ENCODE measurements around the gene RSRC1. TPM values are rescaled to one million over a fixed set of nuclear protein-coding genes. Genes with fewer than 3 reads are reported as not detected.

The RSRC1 gene
- polyA plus RNA-seq, 1 experiment = 2.7 TPM

DNA sequence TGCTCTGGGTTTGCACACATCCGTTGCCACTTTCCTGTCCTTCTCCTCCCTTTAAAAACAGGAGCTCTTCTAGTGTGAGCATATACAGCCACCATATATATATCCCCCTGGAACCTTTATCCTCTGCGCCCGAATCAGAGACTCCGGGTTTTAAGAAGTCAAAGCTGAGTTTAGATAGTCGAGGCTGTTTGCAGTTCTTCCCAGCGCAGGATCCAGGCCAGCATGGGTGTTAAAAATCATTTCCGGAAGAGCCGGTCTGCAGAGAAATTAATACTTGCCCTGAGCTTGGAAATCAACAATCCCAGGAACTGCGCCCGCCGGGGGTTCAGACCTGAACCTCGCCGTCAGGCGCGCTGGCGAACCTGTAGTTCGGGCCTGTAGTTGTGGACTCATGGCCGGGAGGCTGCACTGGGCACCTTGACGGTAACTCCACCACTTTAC, 6.0 kb upstream of the RSRC1 start:
- no peaks in the 10 kb centered on the region for H3K27me3 ChIP-seq (ENCODE audit: control insufficient read depth, insufficient read depth, low read length)
- ChIA-PET POLR2A (no interaction called here), CTCF (interaction anchor here (1.1 to 1.3 kb wide), 2 partner anchors 497 to 571 kb away, joined by 4 read pairs; no protein-coding TSS in a partner anchor)
- DNase-seq (ENCODE audit: low read depth) = no peak
- TF ChIP-seq, protein P1, sequence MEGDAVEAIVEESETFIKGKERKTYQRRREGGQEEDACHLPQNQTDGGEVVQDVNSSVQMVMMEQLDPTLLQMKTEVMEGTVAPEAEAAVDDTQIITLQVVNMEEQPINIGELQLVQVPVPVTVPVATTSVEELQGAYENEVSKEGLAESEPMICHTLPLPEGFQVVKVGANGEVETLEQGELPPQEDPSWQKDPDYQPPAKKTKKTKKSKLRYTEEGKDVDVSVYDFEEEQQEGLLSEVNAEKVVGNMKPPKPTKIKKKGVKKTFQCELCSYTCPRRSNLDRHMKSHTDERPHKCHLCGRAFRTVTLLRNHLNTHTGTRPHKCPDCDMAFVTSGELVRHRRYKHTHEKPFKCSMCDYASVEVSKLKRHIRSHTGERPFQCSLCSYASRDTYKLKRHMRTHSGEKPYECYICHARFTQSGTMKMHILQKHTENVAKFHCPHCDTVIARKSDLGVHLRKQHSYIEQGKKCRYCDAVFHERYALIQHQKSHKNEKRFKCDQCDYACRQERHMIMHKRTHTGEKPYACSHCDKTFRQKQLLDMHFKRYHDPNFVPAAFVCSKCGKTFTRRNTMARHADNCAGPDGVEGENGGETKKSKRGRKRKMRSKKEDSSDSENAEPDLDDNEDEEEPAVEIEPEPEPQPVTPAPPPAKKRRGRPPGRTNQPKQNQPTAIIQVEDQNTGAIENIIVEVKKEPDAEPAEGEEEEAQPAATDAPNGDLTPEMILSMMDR (IDR thresholded peaks at IDR 0.05; ENCODE audit: insufficient read depth, low read depth, low read length) = no peak
- H3K4me3 ChIP-seq (ENCODE audit: low read depth, low read length) = peak overlapping the region; percentile 62
- H3K36me3 ChIP-seq (ENCODE audit: control insufficient read depth, insufficient read depth, low read length) = peaks cover 1% of the 10 kb centered on the region; the same call in 1 of the 2 replicates

DNA sequence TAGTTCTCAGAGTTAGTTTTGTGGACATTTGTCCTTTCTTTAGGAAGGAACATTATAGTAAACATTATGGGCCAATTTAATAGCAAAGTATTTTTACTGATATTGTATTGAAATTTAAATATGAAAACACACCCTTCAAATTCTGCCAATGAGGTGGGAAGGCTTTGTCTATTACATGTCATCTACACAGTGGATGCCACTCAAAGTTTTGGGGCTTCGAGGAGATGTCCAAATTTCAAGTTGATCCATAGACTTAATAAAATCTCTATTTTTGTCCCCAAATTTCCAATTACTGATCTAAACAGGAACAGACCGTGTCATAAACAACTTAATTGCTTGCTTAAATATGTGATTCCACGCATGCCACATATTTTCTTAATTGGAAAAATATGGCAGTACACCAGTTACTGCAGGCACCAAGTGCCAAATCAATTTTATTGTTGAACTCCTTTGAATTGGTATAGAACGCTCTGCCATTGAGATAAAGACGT, 5.4 kb upstream of the RSRC1 start:
- no peak for DNase-seq (ENCODE audit: low read depth)
- ChIA-PET CTCF (interaction anchor here (0.6 to 1.5 kb wide), 4 partner anchors 329 to 572 kb away, joined by 3 to 4 read pairs (median 4); no protein-coding TSS in a partner anchor), POLR2A (interaction anchor here (0.7 kb wide), 1 partner anchor 193 kb away, joined by 3 read pairs; no protein-coding TSS in a partner anchor)
- Histone ChIP-seq H3K27me3 (ENCODE audit: control insufficient read depth, insufficient read depth, low read length) (no peaks in the 10 kb centered on the region), H3K36me3 (ENCODE audit: control insufficient read depth, insufficient read depth, low read length) (no peaks in the 10 kb centered on the region; the same call in 1 of the 2 replicates), H3K4me3 (ENCODE audit: low read depth, low read length) (peak overlapping the region; percentile 62)
- TF ChIP-seq, protein P1 (IDR thresholded peaks at IDR 0.05; ENCODE audit: insufficient read depth, low read depth, low read length) = no peak

DNA sequence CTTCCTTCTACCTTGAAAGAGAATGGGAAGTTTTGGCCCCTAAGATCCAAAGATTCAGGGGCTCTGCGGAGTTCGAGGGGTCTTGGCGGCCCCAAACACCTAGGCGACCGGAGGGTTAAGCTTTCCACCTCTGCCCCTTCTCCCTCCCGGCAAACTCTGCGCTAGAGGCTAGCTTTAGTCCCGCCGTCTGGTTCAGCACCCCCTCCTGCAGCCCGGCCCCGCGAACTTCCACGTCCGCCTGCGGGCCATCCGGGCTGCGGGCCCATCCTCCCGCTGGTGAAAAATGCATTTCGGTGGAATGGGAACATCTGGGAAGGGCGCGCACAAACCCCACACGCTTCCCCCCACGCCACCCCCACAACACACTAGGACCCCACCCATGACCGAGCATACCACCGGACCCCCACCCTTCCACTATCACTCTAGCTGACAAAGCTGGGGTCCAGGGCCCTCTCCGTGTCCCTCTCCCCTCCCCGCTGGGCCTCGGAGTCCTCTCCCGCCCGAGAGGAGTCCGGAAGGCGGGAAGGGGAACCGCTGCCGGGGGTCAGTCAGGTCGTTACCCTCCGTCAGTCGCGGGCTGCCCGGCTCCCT, 4.7 kb upstream of the RSRC1 start:
- peak overlapping the region; percentile 62 for H3K4me3 ChIP-seq (ENCODE audit: low read depth, low read length)
- CTCF ChIA-PET = interaction anchor here (0.6 to 1.5 kb wide), 3 partner anchors 110 to 498 kb away, joined by 3 read pairs; no protein-coding TSS in a partner anchor
- H3K36me3 ChIP-seq (ENCODE audit: control insufficient read depth, insufficient read depth, low read length) = no peaks in the 10 kb centered on the region; the same call in 1 of the 2 replicates
- TF ChIP-seq, protein P1 (IDR thresholded peaks at IDR 0.05; ENCODE audit: insufficient read depth, low read depth, low read length) = 0 out of 2 replicates have a peak, but pooled peaks have one; percentile 4
- no peaks in the 10 kb centered on the region for H3K27me3 ChIP-seq (ENCODE audit: control insufficient read depth, insufficient read depth, low read length)
- POLR2A ChIA-PET = interaction anchor here (0.7 to 0.8 kb wide), 2 partner anchors 192 to 208 kb away, joined by 3 to 9 read pairs; no protein-coding TSS in a partner anchor
- no peak for DNase-seq (ENCODE audit: low read depth)

DNA sequence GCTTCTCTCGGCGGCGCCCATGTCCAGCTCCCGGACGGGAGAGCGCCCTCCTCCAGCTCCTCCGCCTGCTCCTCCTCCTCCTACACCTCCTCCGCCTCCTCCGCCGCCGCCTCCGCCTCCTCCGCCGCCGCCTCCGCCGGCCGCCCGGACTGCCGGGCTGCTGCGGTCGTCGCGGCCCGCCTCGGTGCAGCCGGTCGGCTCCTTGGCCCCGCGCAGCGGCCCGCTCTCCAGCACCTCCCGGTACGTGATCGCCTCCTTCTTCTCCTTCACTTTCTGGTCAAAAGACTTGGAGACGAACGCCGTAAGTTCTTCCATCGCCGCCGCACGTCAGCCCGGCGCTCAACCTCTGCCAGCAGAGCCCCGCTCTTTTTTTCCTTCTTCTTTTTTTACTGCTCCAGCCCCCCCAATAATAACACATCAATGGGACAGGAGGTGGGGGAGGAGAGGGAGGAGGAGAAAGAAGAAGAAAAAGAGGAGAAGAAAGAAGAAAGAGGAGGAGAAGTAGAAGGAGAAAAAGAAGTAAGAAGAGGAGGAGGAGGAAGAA, 4.1 kb upstream of the RSRC1 start:
- POLR2A ChIA-PET = interaction anchor here (0.8 kb wide), 1 partner anchor 207 kb away, joined by 9 read pairs; no protein-coding TSS in a partner anchor
- TF ChIP-seq, protein P1 (IDR thresholded peaks at IDR 0.05; ENCODE audit: insufficient read depth, low read depth, low read length) = 0 out of 2 replicates have a peak, but pooled peaks have one; percentile 3
- CTCF ChIA-PET = interaction anchor here (0.7 to 1.5 kb wide), 2 partner anchors 109 to 328 kb away, joined by 3 read pairs; no protein-coding TSS in a partner anchor
- no peaks in the 10 kb centered on the region for H3K27me3 ChIP-seq (ENCODE audit: control insufficient read depth, insufficient read depth, low read length)
- no peaks in the 10 kb centered on the region; the same call in 1 of the 2 replicates for H3K36me3 ChIP-seq (ENCODE audit: control insufficient read depth, insufficient read depth, low read length)
- no peak for DNase-seq (ENCODE audit: low read depth)
- H3K4me3 ChIP-seq (ENCODE audit: low read depth, low read length) = peak overlapping the region; percentile 62
